Measurements from ENCODE around the gene MYLK. TPM values are rescaled to one million over a fixed set of nuclear protein-coding genes. Genes with fewer than 3 reads are reported as not detected.
"Not testable (repeated sequence)": the region's sequence is repeated elsewhere in the genome, so short reads cannot be mapped to it uniquely, and the experiment has no call there.

MYLK gene
- total RNA-seq, 2 experiments from 2014 or later: 0.22 TPM; not detected in 1

- no peak for TF ChIP-seq CTCF (IDR thresholded peaks at IDR 0.05)
- intact Hi-C loops (cut with DNase I, micrococcal nuclease): no loop called here
- Histone ChIP-seq H3K9me3 (ENCODE audit: control insufficient read depth in 1 of 2, insufficient read depth in 1 of 2, low read length in 2 of 2) (no peaks in the 10 kb centered on the region), H3K27me3 (ENCODE audit: control insufficient read depth in 1 of 2, insufficient read depth in 2 of 2, low read length in 2 of 2) (no peaks in the 10 kb centered on the region), H3K4me3 (ENCODE audit: low read length) (no peak overlapping the region), H3K4me1 (ENCODE audit: insufficient read depth, low read length) (no peaks in the 10 kb centered on the region), H3K36me3 (ENCODE audit: insufficient read depth, low read length) (no peaks in the 10 kb centered on the region), H3K27ac (ENCODE audit: low read depth in 1 of 2, low read length in 2 of 2) (no peak overlapping the region)
- Mint-ChIP-seq H3K9me3 (no peaks in the 10 kb centered on the region), H3K4me3 (no peak overlapping the region), H3K27ac (no peak overlapping the region), H3K36me3 (ENCODE audit: low read depth) (no peaks in the 10 kb centered on the region), H3K4me1 (ENCODE audit: low read depth) (no peaks in the 10 kb centered on the region), H3K27me3 (no peaks in the 10 kb centered on the region)
- POLR2A ChIA-PET: no interaction called here
- DNase-seq (no peak), ATAC-seq (ENCODE audit: poor library complexity) (no peak)
- CTCF ChIA-PET: no interaction called here
Observed at GRCh38 chr3:123708531-123708930, 175.6 kb downstream of the MYLK start.

DNA sequence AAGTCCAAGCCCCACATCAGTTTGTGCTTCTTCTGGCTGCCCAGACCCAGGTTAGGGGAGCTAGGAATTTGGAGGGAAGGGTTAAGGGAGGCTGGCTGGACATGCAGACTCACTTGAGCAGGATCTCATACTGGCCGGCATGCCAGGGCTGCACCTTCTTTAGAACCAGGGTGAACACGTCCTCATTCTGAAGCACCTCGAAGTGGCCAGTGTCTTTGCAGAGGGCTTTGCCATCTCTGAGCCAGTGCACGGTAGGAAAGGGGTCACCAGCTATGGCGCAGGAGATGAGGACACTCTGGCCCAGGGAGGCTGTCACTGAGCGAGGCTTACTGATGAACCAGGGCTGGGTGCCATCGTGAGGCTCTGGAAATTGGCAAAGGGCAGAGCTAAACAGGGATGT, 176.5 kb downstream of the MYLK start:
- H3K9me3 ChIP-seq (ENCODE audit: control insufficient read depth in 1 of 2, insufficient read depth in 1 of 2, low read length in 2 of 2); H3K4me1 ChIP-seq (ENCODE audit: insufficient read depth, low read length); CTCF ChIA-PET; H3K9me3 Mint-ChIP-seq; H3K36me3 Mint-ChIP-seq (ENCODE audit: low read depth); H3K4me3 ChIP-seq (ENCODE audit: low read length); DNase-seq; H3K27me3 Mint-ChIP-seq; H3K4me3 Mint-ChIP-seq; H3K27ac Mint-ChIP-seq; H3K27ac ChIP-seq (ENCODE audit: low read depth in 1 of 2, low read length in 2 of 2); H3K4me1 Mint-ChIP-seq (ENCODE audit: low read depth); POLR2A ChIA-PET; ATAC-seq (ENCODE audit: poor library complexity); H3K27me3 ChIP-seq (ENCODE audit: control insufficient read depth in 1 of 2, insufficient read depth in 2 of 2, low read length in 2 of 2); H3K36me3 ChIP-seq (ENCODE audit: insufficient read depth, low read length); intact Hi-C loops (cut with DNase I, micrococcal nuclease): not testable (repeated sequence)

- Histone ChIP-seq H3K4me1 (ENCODE audit: insufficient read depth, low read length) (no peaks in the 10 kb centered on the region), H3K27ac (ENCODE audit: low read depth in 1 of 2, low read length in 2 of 2) (no peak overlapping the region), H3K9me3 (ENCODE audit: control insufficient read depth in 1 of 2, insufficient read depth in 1 of 2, low read length in 2 of 2) (no peaks in the 10 kb centered on the region), H3K4me3 (ENCODE audit: low read length) (no peak overlapping the region), H3K27me3 (ENCODE audit: control insufficient read depth in 1 of 2, insufficient read depth in 2 of 2, low read length in 2 of 2) (no peaks in the 10 kb centered on the region), H3K36me3 (ENCODE audit: insufficient read depth, low read length) (no peaks in the 10 kb centered on the region)
- H3K4me1 Mint-ChIP-seq (ENCODE audit: low read depth): no peaks in the 10 kb centered on the region
- no peak for ATAC-seq (ENCODE audit: poor library complexity)
- DNase-seq: no peak
- POLR2A ChIA-PET: no interaction called here
- no peaks in the 10 kb centered on the region for H3K27me3 Mint-ChIP-seq
- no peak overlapping the region for H3K27ac Mint-ChIP-seq
- no peak overlapping the region for H3K4me3 Mint-ChIP-seq
- H3K9me3 Mint-ChIP-seq: no peaks in the 10 kb centered on the region
- no peak for TF ChIP-seq CTCF (IDR thresholded peaks at IDR 0.05)
- CTCF ChIA-PET: no interaction called here
- H3K36me3 Mint-ChIP-seq (ENCODE audit: low read depth): no peaks in the 10 kb centered on the region
- intact Hi-C loops (cut with DNase I, micrococcal nuclease): no loop called here
Observed at GRCh38 chr3:123706871-123707270, 177.3 kb downstream of the MYLK start.

DNA sequence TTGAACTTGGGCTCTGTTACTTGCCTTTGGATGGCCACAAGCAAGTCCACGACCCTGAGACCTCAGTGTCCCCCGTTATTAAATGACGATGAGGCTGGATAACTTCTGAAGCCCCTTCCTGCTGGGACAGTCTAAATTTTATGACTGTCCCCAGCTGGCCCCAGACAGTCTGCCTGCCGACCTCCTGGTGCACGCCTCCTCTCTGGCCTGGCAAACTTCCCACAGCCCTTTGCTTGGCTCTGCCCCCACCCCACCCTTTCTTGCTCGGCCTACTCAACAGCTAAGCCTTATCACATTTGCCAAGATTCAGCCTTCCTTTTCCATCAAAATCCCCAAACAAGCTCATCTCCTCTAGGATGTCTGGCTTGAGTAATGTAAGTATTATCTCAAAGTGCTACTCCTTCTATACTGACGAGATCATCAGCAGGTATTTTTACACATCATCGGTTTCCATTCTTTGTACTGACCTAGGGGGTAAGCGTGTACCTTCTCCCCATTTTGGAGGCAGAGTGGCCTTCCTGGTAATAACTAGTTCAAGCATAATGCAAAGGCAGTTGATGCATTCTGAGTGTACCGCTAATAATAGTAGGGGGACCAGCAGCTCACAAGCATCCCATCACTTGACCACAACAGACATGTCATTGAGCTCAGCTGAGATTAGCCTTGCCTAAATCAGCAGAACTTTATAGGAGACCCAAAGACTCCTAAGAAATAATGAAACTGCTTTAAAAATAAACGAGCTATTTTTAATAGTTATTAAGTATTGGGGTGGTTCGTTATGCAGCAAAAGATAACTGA, 178.4 kb downstream of the MYLK start:
- DNase-seq (no peak), ATAC-seq (ENCODE audit: poor library complexity) (no peak)
- Mint-ChIP-seq H3K36me3 (ENCODE audit: low read depth) (no peaks in the 10 kb centered on the region), H3K9me3 (no peaks in the 10 kb centered on the region), H3K27ac (no peak overlapping the region), H3K4me3 (no peak overlapping the region), H3K4me1 (ENCODE audit: low read depth) (no peaks in the 10 kb centered on the region), H3K27me3 (no peaks in the 10 kb centered on the region)
- no peak for TF ChIP-seq CTCF (IDR thresholded peaks at IDR 0.05)
- ChIA-PET CTCF (no interaction called here), POLR2A (no interaction called here)
- H3K4me3 ChIP-seq (ENCODE audit: low read length): no peak overlapping the region
- intact Hi-C loops (cut with DNase I, micrococcal nuclease): no loop called here
- H3K4me1 ChIP-seq (ENCODE audit: insufficient read depth, low read length): no peaks in the 10 kb centered on the region
- no peaks in the 10 kb centered on the region for H3K36me3 ChIP-seq (ENCODE audit: insufficient read depth, low read length)
- no peaks in the 10 kb centered on the region for H3K9me3 ChIP-seq (ENCODE audit: control insufficient read depth in 1 of 2, insufficient read depth in 1 of 2, low read length in 2 of 2)
- H3K27me3 ChIP-seq (ENCODE audit: control insufficient read depth in 1 of 2, insufficient read depth in 2 of 2, low read length in 2 of 2): no peaks in the 10 kb centered on the region
- H3K27ac ChIP-seq (ENCODE audit: low read depth in 1 of 2, low read length in 2 of 2): no peak overlapping the region

GRCh38 chr3:123703663-123704062, 180.5 kb downstream of the MYLK start:
- intact Hi-C loops (cut with DNase I, micrococcal nuclease); H3K27ac Mint-ChIP-seq: not testable (repeated sequence)

More at GRCh38 chr3:123703663-123704062, 180.5 kb downstream of the MYLK start:
- H3K4me1 Mint-ChIP-seq (ENCODE audit: low read depth); H3K36me3 ChIP-seq (ENCODE audit: insufficient read depth, low read length); H3K4me3 ChIP-seq (ENCODE audit: low read length); H3K9me3 ChIP-seq (ENCODE audit: control insufficient read depth in 1 of 2, insufficient read depth in 1 of 2, low read length in 2 of 2); H3K27me3 ChIP-seq (ENCODE audit: control insufficient read depth in 1 of 2, insufficient read depth in 2 of 2, low read length in 2 of 2); H3K4me3 Mint-ChIP-seq; H3K9me3 Mint-ChIP-seq; DNase-seq; H3K36me3 Mint-ChIP-seq (ENCODE audit: low read depth); CTCF ChIA-PET; POLR2A ChIA-PET; H3K27ac ChIP-seq (ENCODE audit: low read depth in 1 of 2, low read length in 2 of 2); ATAC-seq (ENCODE audit: poor library complexity); H3K27me3 Mint-ChIP-seq; H3K4me1 ChIP-seq (ENCODE audit: insufficient read depth, low read length): not testable (repeated sequence)
